ENCODE measurements around the gene EPHB1. TPM values are rescaled to one million over a fixed set of nuclear protein-coding genes. Genes with fewer than 3 reads are reported as not detected.

The EPHB1 gene
- total and polyA plus RNA-seq, 2 of the 13 experiments (the other 11 are each of a cell fraction or from before 2014, with no cell fraction given) = 0.07 to 0.21 TPM

DNA sequence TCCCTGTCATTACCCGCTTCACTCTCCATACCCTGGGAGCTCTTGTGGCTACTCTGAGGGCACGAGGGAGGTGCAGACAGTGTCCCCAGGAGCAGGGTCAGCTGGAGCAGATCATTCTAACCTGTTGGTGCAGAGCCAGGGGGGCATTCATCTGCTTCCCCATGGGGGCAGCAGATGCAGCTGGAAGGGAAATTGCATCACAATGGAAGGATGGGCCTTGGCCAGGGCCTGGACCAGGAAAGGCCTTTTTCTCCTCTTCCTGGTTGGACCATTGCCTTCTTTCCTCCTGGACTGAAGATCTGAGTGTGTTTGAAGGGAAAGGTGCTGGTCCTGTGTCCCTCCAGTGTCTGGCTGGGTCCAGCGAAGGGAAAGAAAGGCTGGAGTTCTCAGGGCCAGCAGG, 55.7 kb downstream of the EPHB1 start (continued):
- TF ChIP-seq, protein P1, sequence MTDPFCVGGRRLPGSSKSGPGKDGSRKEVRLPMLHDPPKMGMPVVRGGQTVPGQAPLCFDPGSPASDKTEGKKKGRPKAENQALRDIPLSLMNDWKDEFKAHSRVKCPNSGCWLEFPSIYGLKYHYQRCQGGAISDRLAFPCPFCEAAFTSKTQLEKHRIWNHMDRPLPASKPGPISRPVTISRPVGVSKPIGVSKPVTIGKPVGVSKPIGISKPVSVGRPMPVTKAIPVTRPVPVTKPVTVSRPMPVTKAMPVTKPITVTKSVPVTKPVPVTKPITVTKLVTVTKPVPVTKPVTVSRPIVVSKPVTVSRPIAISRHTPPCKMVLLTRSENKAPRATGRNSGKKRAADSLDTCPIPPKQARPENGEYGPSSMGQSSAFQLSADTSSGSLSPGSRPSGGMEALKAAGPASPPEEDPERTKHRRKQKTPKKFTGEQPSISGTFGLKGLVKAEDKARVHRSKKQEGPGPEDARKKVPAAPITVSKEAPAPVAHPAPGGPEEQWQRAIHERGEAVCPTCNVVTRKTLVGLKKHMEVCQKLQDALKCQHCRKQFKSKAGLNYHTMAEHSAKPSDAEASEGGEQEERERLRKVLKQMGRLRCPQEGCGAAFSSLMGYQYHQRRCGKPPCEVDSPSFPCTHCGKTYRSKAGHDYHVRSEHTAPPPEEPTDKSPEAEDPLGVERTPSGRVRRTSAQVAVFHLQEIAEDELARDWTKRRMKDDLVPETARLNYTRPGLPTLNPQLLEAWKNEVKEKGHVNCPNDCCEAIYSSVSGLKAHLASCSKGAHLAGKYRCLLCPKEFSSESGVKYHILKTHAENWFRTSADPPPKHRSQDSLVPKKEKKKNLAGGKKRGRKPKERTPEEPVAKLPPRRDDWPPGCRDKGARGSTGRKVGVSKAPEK (CRISPR knock-in tag; IDR thresholded peaks at IDR 0.05; ENCODE audit: borderline replicate concordance) = no peak
- TF ChIP-seq FOXM1 (CRISPR knock-in tag; IDR thresholded peaks at IDR 0.05) (no peak), TRIM24 (CRISPR knock-in tag; IDR thresholded peaks at IDR 0.05) (no peak), RAD21 (CRISPR knock-in tag; IDR thresholded peaks at IDR 0.05) (no peak), ZFYVE20 (CRISPR knock-in tag; IDR thresholded peaks at IDR 0.05; ENCODE audit: borderline replicate concordance, low read depth) (no peak), PHB2 (IDR thresholded peaks at IDR 0.05; ENCODE audit: partially characterized antibody) (no peak)

DNA sequence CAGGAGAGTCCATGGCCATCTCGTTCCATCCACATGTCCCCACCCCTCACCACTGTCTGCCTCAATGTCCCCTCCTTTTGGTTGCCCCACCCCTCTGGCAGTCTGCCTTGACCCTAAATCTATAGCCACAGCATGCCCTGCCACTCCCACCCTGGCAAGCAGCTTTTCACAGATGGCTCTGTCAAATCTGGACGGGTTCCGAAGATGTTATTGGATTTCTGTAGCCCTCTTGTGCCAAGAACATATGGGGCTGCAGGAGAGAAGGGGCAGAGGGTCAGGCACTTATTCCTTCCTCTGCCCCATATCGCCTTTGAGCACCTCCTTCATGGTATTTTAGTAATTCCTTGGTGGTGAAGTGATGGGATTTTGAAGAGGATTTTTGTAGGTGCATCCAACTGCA, 57.1 kb downstream of the EPHB1 start:
- Histone ChIP-seq H3K27ac (ENCODE audit: extremely low read length, insufficient read depth, low read length) (no peak overlapping the region), H3K36me3 (replicated peaks in 1 of 2; ENCODE audit: control insufficient read depth in 1 of 2, insufficient read depth in 2 of 2, low read length in 2 of 2) (no peaks in the 10 kb centered on the region), H3K9ac (ENCODE audit: insufficient read depth, low read depth, low read length) (no peak overlapping the region), H2AFZ (ENCODE audit: low read length) (no peak overlapping the region), H3K4me1 (ENCODE audit: insufficient read depth, low read length) (peaks cover 7% of the 10 kb centered on the region), H3K27me3 (ENCODE audit: control insufficient read depth in 1 of 2, insufficient read depth in 2 of 2, low read length in 2 of 2) (no peaks in the 10 kb centered on the region; a peak in 3 of 5 replicates), H4K20me1 (ENCODE audit: insufficient read depth, low read length) (no peaks in the 10 kb centered on the region), H3K4me2 (ENCODE audit: low read depth, low read length) (no peak overlapping the region), H3K4me3 (replicated peaks in 1 of 3; ENCODE audit: insufficient read depth in 1 of 3, low read depth in 2 of 3, low read length in 3 of 3) (no peak overlapping the region), H3K79me2 (ENCODE audit: insufficient read depth, low read length) (no peaks in the 10 kb centered on the region), H3K9me3 (ENCODE audit: low read length) (no peaks in the 10 kb centered on the region)
- intact Hi-C loops (cut with micrococcal nuclease; ENCODE audit: unreplicated experiment) = no loop called here
- BruUV-seq (replicated peaks) = no TSS peak
- ChIA-PET CTCF (ENCODE audit: low intra/inter-chr PET ratio, low total read pairs) (no interaction called here), POLR2A (no interaction called here)
- in situ Hi-C loops (cut with HindIII; ENCODE audit: extremely low pct_ligation_motif_present, low pct_unique_long_range_greater_than_20kb) = no loop called here
- DNase-seq (ENCODE audit: low spot score) (no peak), FAIRE-seq (no peak), ATAC-seq (no peak)
- TF ChIP-seq, protein P2, sequence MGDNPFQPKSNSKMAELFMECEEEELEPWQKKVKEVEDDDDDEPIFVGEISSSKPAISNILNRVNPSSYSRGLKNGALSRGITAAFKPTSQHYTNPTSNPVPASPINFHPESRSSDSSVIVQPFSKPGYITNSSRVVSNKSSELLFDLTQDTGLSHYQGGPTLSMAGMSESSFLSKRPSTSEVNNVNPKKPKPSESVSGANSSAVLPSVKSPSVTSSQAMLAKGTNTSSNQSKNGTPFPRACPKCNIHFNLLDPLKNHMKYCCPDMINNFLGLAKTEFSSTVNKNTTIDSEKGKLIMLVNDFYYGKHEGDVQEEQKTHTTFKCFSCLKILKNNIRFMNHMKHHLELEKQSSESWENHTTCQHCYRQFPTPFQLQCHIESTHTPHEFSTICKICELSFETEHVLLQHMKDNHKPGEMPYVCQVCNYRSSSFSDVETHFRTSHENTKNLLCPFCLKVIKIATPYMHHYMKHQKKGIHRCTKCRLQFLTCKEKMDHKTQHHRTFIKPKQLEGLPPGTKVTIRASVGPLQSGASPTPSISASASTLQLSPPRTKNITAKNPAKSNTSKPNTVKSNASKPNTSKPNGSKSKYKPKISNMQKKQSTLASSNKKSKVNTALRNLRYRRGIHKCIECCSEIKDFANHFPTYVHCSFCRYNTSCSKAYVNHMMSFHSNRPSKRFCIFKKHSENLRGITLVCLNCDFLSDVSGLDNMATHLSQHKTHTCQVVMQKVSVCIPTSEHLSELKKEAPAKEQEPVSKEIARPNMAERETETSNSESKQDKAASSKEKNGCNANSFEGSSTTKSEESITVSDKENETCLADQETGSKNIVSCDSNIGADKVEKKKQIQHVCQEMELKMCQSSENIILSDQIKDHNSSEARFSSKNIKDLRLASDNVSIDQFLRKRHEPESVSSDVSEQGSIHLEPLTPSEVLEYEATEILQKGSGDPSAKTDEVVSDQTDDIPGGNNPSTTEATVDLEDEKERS (CRISPR knock-in tag; IDR thresholded peaks at IDR 0.05) = no peak
- no peak for TF ChIP-seq KLF15 (CRISPR knock-in tag; IDR thresholded peaks at IDR 0.05; ENCODE audit: borderline replicate concordance)
- TF ChIP-seq THAP11 (CRISPR knock-in tag; IDR thresholded peaks at IDR 0.05) = no peak
- TF ChIP-seq SMAD9 (CRISPR knock-in tag; IDR thresholded peaks at IDR 0.05) = no peak
- WGBS (ENCODE audit: low lambda C conversion rate) = 14% methylated on average over 4 of the region's 4 CpGs
